ENCODE measurements around the gene RMRP. TPM values are rescaled to one million over a fixed set of nuclear protein-coding genes. Genes with fewer than 3 reads are reported as not detected.

Gene RMRP
- total RNA-seq, 1 donor from 2014 or later: 16,487 TPM

DNA sequence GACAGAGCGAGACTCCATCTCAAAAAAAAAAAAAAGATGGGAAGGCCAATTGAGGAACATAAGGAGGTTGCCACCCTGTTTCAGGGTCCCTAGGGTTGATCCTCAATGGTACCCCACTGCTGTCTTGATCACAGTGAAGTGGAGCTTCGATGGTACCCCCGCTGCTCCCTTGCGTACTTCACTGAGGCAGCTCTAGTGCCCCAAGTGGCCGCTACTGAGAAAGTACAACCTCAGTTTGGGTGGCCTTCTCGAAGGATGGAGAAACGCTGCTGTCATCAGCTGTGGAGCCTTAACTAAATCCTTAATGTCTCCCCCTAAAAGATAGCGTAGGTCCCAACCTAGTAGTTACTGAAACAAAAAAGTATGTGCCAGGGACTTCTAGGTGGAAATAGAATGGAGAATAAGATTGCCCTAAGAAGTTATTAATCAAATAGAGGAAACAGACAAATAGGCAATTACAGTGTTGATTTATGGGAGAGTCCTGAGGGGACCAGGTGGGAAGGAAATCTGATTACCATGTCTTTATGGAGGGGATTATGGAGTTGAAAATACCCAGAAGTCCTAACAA lies 46.5 kb downstream of the RMRP start:
- peaks cover 6% of the 10 kb centered on the region for H3K4me1 Mint-ChIP-seq (ENCODE audit: low read depth)
- no peak overlapping the region for H3K4me3 Mint-ChIP-seq (ENCODE audit: low read depth)
- peaks cover 7% of the 10 kb centered on the region for H3K36me3 Mint-ChIP-seq (ENCODE audit: insufficient read depth)
- H3K27me3 Mint-ChIP-seq: peaks cover 36% of the 10 kb centered on the region
- TF ChIP-seq, protein P1, sequence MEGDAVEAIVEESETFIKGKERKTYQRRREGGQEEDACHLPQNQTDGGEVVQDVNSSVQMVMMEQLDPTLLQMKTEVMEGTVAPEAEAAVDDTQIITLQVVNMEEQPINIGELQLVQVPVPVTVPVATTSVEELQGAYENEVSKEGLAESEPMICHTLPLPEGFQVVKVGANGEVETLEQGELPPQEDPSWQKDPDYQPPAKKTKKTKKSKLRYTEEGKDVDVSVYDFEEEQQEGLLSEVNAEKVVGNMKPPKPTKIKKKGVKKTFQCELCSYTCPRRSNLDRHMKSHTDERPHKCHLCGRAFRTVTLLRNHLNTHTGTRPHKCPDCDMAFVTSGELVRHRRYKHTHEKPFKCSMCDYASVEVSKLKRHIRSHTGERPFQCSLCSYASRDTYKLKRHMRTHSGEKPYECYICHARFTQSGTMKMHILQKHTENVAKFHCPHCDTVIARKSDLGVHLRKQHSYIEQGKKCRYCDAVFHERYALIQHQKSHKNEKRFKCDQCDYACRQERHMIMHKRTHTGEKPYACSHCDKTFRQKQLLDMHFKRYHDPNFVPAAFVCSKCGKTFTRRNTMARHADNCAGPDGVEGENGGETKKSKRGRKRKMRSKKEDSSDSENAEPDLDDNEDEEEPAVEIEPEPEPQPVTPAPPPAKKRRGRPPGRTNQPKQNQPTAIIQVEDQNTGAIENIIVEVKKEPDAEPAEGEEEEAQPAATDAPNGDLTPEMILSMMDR (IDR thresholded peaks at IDR 0.05; ENCODE audit: unreplicated experiment): peak; percentile 71
- no peaks in the 10 kb centered on the region for H3K9me3 Mint-ChIP-seq (ENCODE audit: low read depth)
- H3K27ac Mint-ChIP-seq: no peak overlapping the region
- no peak for DNase-seq (ENCODE audit: low spot score, unreplicated experiment)

DNA sequence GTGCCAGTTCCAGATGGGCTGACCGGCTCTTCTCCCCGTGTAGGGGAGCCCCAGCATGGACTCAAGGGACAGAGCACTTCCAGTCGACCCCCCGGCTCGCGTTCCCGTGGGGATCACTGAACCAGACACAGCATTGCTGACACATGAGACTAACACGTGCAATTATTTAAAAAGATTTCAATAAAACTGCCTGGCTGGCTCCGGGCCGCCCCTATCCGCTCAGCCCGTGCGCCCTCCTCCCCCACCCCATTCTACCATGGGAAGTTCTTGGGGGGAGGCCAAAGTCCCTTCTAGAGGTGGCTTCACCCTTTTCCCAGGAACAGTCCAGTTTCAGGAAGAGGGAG lies 48.0 kb downstream of the RMRP start:
- Mint-ChIP-seq H3K4me1 (ENCODE audit: low read depth) (peaks cover 9% of the 10 kb centered on the region), H3K4me3 (ENCODE audit: low read depth) (no peak overlapping the region), H3K36me3 (ENCODE audit: insufficient read depth) (peaks cover 7% of the 10 kb centered on the region), H3K27ac (no peak overlapping the region), H3K9me3 (ENCODE audit: low read depth) (no peaks in the 10 kb centered on the region), H3K27me3 (peaks cover 22% of the 10 kb centered on the region)
- DNase-seq (ENCODE audit: low spot score, unreplicated experiment): no peak
- TF ChIP-seq, protein P1 (IDR thresholded peaks at IDR 0.05; ENCODE audit: unreplicated experiment): no peak

DNA sequence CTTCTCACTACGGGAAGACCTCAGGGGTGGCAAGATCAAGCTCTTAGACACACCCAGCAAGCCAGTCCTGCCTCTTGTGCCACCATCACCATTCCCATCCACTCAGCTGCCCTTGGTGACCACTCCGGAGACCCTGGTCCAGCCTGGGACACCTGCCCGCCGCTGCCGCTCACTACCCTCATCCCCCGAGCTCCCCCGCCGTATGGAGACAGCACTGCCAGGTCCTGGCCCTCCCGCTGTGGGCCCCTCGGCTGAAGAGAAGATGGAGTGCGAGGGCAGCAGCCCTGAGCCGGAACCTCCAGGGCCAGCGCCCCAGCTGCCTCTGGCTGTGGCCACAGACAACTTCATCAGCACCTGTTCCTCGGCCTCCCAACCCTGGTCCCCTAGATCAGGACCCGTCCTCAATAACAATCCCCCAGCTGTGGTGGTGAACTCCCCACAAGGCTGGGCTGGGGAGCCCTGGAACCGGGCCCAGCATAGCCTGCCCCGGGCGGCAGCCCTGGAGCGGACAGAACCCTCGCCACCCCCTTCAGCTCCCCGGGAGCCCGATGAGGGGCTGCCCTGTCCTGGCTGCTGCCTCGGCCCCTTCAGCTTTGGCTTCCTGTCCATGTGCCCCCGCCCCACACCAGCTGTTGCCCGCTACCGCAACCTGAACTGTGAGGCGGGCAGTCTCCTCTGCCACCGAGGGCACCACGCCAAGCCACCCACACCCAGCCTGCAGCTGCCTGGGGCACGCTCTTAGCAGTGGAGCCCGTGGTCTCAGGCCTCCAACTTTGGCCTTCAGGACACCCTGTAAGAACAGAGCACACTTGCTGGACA lies 48.6 kb downstream of the RMRP start:
- DNase-seq (ENCODE audit: low spot score, unreplicated experiment): no peak
- TF ChIP-seq, protein P1 (IDR thresholded peaks at IDR 0.05; ENCODE audit: unreplicated experiment): no peak
- Mint-ChIP-seq H3K9me3 (ENCODE audit: low read depth) (no peaks in the 10 kb centered on the region), H3K27me3 (peaks cover 16% of the 10 kb centered on the region), H3K36me3 (ENCODE audit: insufficient read depth) (peaks cover 7% of the 10 kb centered on the region), H3K27ac (no peak overlapping the region), H3K4me1 (ENCODE audit: low read depth) (peaks cover 13% of the 10 kb centered on the region), H3K4me3 (ENCODE audit: low read depth) (no peak overlapping the region)

DNA sequence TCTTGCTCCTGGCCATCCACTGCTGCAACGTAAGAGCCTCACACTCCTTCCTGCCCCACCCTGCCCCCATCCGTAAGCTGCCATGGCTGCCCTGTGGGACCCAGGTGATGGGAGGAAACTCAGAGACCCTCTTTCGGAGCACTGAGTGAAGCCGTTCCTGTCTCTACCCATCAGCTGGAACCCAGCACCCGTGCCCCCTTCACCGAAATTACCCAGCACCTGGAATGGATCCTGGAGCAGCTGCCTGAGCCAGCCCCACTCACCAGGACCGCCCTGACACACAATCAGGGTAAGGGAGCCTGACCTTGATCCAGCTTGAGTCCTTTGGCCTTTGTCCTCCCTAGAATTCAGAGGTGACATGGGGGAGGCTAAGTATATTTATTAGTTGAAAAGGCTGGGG lies 49.6 kb downstream of the RMRP start:
- H3K27me3 Mint-ChIP-seq: peaks cover 6% of the 10 kb centered on the region
- DNase-seq (ENCODE audit: low spot score, unreplicated experiment): no peak
- peaks cover 17% of the 10 kb centered on the region for H3K4me1 Mint-ChIP-seq (ENCODE audit: low read depth)
- TF ChIP-seq, protein P1 (IDR thresholded peaks at IDR 0.05; ENCODE audit: unreplicated experiment): no peak
- H3K9me3 Mint-ChIP-seq (ENCODE audit: low read depth): no peaks in the 10 kb centered on the region
- no peak overlapping the region for H3K27ac Mint-ChIP-seq
- peaks cover 7% of the 10 kb centered on the region for H3K36me3 Mint-ChIP-seq (ENCODE audit: insufficient read depth)
- H3K4me3 Mint-ChIP-seq (ENCODE audit: low read depth): no peak overlapping the region

Small RNA genes lying within 50 kb of the gene (microRNA-seq; reads per million reads assigned to microRNA genes)
- gene MIR4667 (ENCODE audit: borderline number of aligned reads, unreplicated experiment): 4.8 reads per million

Other genes with a start within 250 kb of the RMRP start
- gene RUSC2, start 167.9 kb downstream of the RMRP start, total RNA-seq: 17.9 and 20.8 TPM in 2 replicates
- 62.3 and 63.2 TPM in 2 replicates for gene TESK1, start 52.8 kb downstream of the RMRP start, total RNA-seq
- 3.1 and 4.2 TPM in 2 replicates for gene CD72, start 39.6 kb downstream of the RMRP start, total RNA-seq
- not detected in 2 replicates for gene SIT1, start 7.1 kb downstream of the RMRP start, total RNA-seq
- gene CCDC107, start 273 bp upstream of the RMRP start, total RNA-seq: 17.2 and 18.8 TPM in 2 replicates
- gene ARHGEF39, start 7.2 kb upstream of the RMRP start, total RNA-seq: 9.1 and 10.4 TPM in 2 replicates
- gene CA9, start 15.9 kb upstream of the RMRP start, total RNA-seq: 0.31 and 0.49 TPM in 2 replicates
- 24.3 and 32.4 TPM in 2 replicates for gene TPM2, start 31.9 kb upstream of the RMRP start, total RNA-seq
- gene TLN1, start 74.2 kb upstream of the RMRP start, total RNA-seq: 136 and 141 TPM in 2 replicates
- 31.5 and 33.2 TPM in 2 replicates for gene CREB3, start 74.6 kb upstream of the RMRP start, total RNA-seq
- gene GBA2, start 91.2 kb upstream of the RMRP start, total RNA-seq: 130 and 138 TPM in 2 replicates
- 37.8 and 40.0 TPM in 2 replicates for gene RGP1, start 91.3 kb upstream of the RMRP start, total RNA-seq
- not detected in 2 replicates for gene MSMP, start 96.3 kb upstream of the RMRP start, total RNA-seq
- 17.0 and 23.4 TPM in 2 replicates for gene NPR2, start 133.6 kb upstream of the RMRP start, total RNA-seq
- 2.9 and 3.2 TPM in 2 replicates for gene SPAG8, start 154.2 kb upstream of the RMRP start, total RNA-seq
- gene HINT2, start 157.0 kb upstream of the RMRP start, total RNA-seq: 37.7 and 41.5 TPM in 2 replicates
- gene FAM221B, start 170.7 kb upstream of the RMRP start, total RNA-seq: not detected in 2 replicates
- gene TMEM8B, start 171.2 kb upstream of the RMRP start, total RNA-seq: 24.1 and 25.4 TPM in 2 replicates
- gene OR13J1, start 212.4 kb upstream of the RMRP start, total RNA-seq: not detected in 2 replicates
- gene HRCT1, start 248.2 kb upstream of the RMRP start, total RNA-seq: not detected in 2 replicates